Kidney (tissue), 14 donors: ENCODE data around the gene DLX4. TPM values are rescaled to one million over a fixed set of nuclear protein-coding genes. Genes with fewer than 3 reads are reported as not detected.

Source experiments
- DNase-seq, 5 donors: peaks; one replicate each; pipeline ENCODE4 v3.0.0-alpha.2; 2013 to 2020
- FAIRE-seq: peaks from 2 replicates; lab custom pipeline; 2012; peaks lifted over from hg19 to GRCh38; lab: Jason Lieb, UNC
- H3K27ac ChIP-seq, 2 donors: one replicate each; pipeline ENCODE4 v1.7.0; 2013; ENCODE audit warnings: low read depth in 2 of 2, low read length in 2 of 2, inconsistent platforms in 1 of 2
- H3K27me3 ChIP-seq: one replicate; pipeline ENCODE4 v1.7.1; 2013; ENCODE audit warnings: low read length, inconsistent platforms; ENCODE audit not compliant: control insufficient read depth, insufficient read depth
- H3K36me3 ChIP-seq, 3 donors: one replicate each; pipeline versions ENCODE4 v1.7.0 to v1.7.1; 2013; ENCODE audit warnings: low read length in 3 of 3, control low read depth in 1 of 3, inconsistent platforms in 1 of 3; ENCODE audit not compliant: insufficient read depth in 3 of 3, control insufficient read depth in 2 of 3
- H3K4me1 ChIP-seq, 3 donors: one replicate each; pipeline versions ENCODE4 v1.7.0 to v1.7.1; 2013; ENCODE audit warnings: low read length in 3 of 3, inconsistent platforms in 1 of 3, low read depth in 1 of 3; ENCODE audit not compliant: control insufficient read depth in 2 of 3, insufficient read depth in 2 of 3
- H3K4me3 ChIP-seq, 3 donors: one replicate each; pipeline versions ENCODE4 v1.7.0 to v1.8.1; 2013; ENCODE audit warnings: low read length in 3 of 3, control low read depth in 1 of 3, inconsistent platforms in 1 of 3
- H3K9ac ChIP-seq, 3 donors: one replicate each; pipeline versions ENCODE4 v1.7.0 to v1.7.1; 2013; ENCODE audit warnings: low read length in 3 of 3, control low read depth in 1 of 3, inconsistent platforms in 1 of 3
- H3K9me3 ChIP-seq, 3 donors: one replicate each; pipeline versions ENCODE4 v1.7.0 to v1.7.1; 2013; ENCODE audit warnings: low read length in 3 of 3, control low read depth in 1 of 3, inconsistent platforms in 1 of 3; ENCODE audit not compliant: control insufficient read depth in 2 of 3, insufficient read depth in 1 of 3
- intact Hi-C: fragments of 100-400 bp; cut with DNase I; formaldehyde crosslinking; loops from one replicate; pipeline ENCODE4 v1.11.1; 2022
- polyA plus RNA-seq: library from polyadenylated mRNA; stranded (reverse); fragments of 350-450 nt; fragmentation: Illumina TruSeq; extraction: RNeasy Lipid Tissue Mini Kit (QIAGEN cat#74804); gene quantifications from one replicate; pipeline ENCODE4 v1.2.3, GENCODE V29; 2014; ENCODE audit warnings: low read depth, low replicate concordance; ENCODE audit not compliant: insufficient read depth
- total RNA-seq: library from RNA; stranded (reverse); fragmentation: NEBNext Ultra II Directional; extraction: Animal tissue kit (Norgen Biotek cat#: 25700); gene quantifications from one replicate; pipeline ENCODE4 v1.2.1, GENCODE V29; 2021
- TF ChIP-seq, protein P1 (sequence below): IDR thresholded peaks from 3 replicates; pipeline ENCODE4 v1.5.1; 2012; ENCODE audit warnings: mild to moderate bottlenecking, moderate library complexity, borderline replicate concordance; ENCODE audit not compliant: insufficient read depth; ENCODE audit errors: extremely low read depth
- donor health status: control.
- donor health status: control.
- donor health status: control.
- donor health status: control.
- donor health status: control.
- donor health status: DM: yes; HTN: yes; CAD: no.
- donor health status: Normal renal cell carcinoma (clear cell type).

The DLX4 gene
- total and polyA plus RNA-seq, 2 donors from 2014 or later: 0.44 TPM; not detected in 1

GRCh38 chr17:49986396-49987289, 17.7 kb downstream of the DLX4 start:
- intact Hi-C loops: no loop called here
- no peak overlapping the region for H3K9ac ChIP-seq
- FAIRE-seq (no peak), DNase-seq (peak in 2 of 5 donors; percentile 29 to 35)
- TF ChIP-seq, protein P1, sequence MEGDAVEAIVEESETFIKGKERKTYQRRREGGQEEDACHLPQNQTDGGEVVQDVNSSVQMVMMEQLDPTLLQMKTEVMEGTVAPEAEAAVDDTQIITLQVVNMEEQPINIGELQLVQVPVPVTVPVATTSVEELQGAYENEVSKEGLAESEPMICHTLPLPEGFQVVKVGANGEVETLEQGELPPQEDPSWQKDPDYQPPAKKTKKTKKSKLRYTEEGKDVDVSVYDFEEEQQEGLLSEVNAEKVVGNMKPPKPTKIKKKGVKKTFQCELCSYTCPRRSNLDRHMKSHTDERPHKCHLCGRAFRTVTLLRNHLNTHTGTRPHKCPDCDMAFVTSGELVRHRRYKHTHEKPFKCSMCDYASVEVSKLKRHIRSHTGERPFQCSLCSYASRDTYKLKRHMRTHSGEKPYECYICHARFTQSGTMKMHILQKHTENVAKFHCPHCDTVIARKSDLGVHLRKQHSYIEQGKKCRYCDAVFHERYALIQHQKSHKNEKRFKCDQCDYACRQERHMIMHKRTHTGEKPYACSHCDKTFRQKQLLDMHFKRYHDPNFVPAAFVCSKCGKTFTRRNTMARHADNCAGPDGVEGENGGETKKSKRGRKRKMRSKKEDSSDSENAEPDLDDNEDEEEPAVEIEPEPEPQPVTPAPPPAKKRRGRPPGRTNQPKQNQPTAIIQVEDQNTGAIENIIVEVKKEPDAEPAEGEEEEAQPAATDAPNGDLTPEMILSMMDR: no peak
- H3K27me3 ChIP-seq: peaks cover 3% of the 10 kb centered on the region
- peaks cover 0 to 2% (median 0%) of the 10 kb centered on the region in 3 donors for H3K4me1 ChIP-seq
- H3K27ac ChIP-seq: no peak overlapping the region
- H3K9me3 ChIP-seq: no peaks in the 10 kb centered on the region
- H3K4me3 ChIP-seq: no peak overlapping the region
- H3K36me3 ChIP-seq: no peaks in the 10 kb centered on the region

GRCh38 chr17:49987290-49987585, 18.2 kb downstream of the DLX4 start:
- H3K9ac ChIP-seq: no peak overlapping the region
- DNase-seq: peak in 2 of 5 donors; percentile 18 to 28
- H3K4me3 ChIP-seq: no peak overlapping the region
- no peak overlapping the region for H3K27ac ChIP-seq
- no peak for FAIRE-seq
- H3K27me3 ChIP-seq: peaks cover 7% of the 10 kb centered on the region
- TF ChIP-seq, protein P1: no peak
- no peaks in the 10 kb centered on the region for H3K36me3 ChIP-seq
- intact Hi-C loops: no loop called here
- H3K4me1 ChIP-seq: peaks cover 0 to 2% (median 0%) of the 10 kb centered on the region in 3 donors
- H3K9me3 ChIP-seq: no peaks in the 10 kb centered on the region

DNA sequence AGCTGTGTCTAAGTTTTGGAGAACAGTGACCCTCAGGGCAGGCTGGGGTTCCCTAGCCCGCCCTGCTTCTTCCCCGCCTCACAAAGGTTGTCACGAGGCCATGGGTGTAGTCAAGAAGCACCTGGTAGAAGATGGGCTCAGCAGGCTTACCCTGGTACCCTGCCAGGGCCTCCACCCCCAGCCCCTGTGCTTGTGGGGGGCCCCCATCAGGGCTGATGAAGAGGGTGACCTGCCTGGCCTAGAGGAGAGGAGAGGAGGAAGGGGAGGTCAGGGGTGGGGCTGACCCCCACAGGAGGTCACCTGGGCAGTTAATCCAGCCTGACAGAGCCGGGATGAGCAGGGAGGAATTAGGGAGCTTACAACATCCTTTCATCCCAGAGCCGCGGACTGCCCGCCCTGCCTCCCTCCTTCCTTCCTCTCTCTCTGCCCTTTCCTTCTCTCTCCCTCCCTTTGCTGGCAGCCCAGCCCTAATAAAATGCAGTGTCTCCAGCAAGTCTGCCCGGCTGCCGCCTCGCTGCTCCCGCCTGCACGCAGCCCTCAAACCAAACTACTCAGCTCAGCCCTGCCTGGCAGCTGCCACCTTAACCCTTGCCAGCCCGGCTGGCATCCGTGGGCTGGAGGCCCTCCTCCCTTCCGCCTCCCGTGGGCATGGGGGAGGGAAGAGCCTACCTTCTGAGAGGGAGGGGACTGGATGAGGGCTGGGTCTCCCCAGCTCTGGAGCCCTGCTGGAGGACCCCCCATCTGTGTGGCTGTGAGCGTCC, 18.9 kb downstream of the DLX4 start:
- no peak for FAIRE-seq
- DNase-seq: peak; percentile 61 to 76 (median 69)
- intact Hi-C loops: no loop called here
- Histone ChIP-seq H3K9ac (no peak overlapping the region), H3K27me3 (peaks cover 9% of the 10 kb centered on the region), H3K4me1 (peaks cover 0 to 2% (median 0%) of the 10 kb centered on the region in 3 donors), H3K27ac (no peak overlapping the region), H3K36me3 (no peaks in the 10 kb centered on the region), H3K9me3 (peaks cover 0 to under 1% (median 0%) of the 10 kb centered on the region in 3 donors), H3K4me3 (no peak overlapping the region)
- TF ChIP-seq, protein P1: no peak
